Ishikawa (cell line): ENCODE measurements around the gene PAK5.

ENCODE experiments used
- CEBPB ChIP-seq: IDR thresholded peaks from 2 replicates; pipeline ENCODE4 v1.6.1; 2012
- CREB1 ChIP-seq: IDR thresholded peaks from 2 replicates; pipeline ENCODE4 v1.6.1; 2012; ENCODE audit warnings: low read depth
- EGR1 ChIP-seq: IDR thresholded peaks from 2 replicates; pipeline ENCODE4 v1.6.1; 2012
- EP300 ChIP-seq: IDR thresholded peaks from 2 replicates; pipeline ENCODE4 v1.6.1; 2012; ENCODE audit warnings: borderline replicate concordance
- FOXM1 ChIP-seq: IDR thresholded peaks from 2 replicates; pipeline ENCODE4 v1.6.1; 2012; ENCODE audit warnings: low read depth, borderline replicate concordance
- MAX ChIP-seq: IDR thresholded peaks from 2 replicates; pipeline ENCODE4 v1.6.1; 2012
- NFIC ChIP-seq: IDR thresholded peaks from 2 replicates; pipeline ENCODE4 v1.6.1; 2012
- RAD21 ChIP-seq: IDR thresholded peaks from 2 replicates; pipeline ENCODE4 v1.6.1; 2012; ENCODE audit warnings: low read depth
- REST ChIP-seq: IDR thresholded peaks from 2 replicates; pipeline ENCODE4 v1.6.1; 2012; ENCODE audit warnings: low read depth, mild to moderate bottlenecking
- TAF1 ChIP-seq: IDR thresholded peaks from 2 replicates; pipeline ENCODE4 v1.6.1; 2012; ENCODE audit warnings: low read depth, mild to moderate bottlenecking
- TCF12 ChIP-seq: IDR thresholded peaks from 2 replicates; pipeline ENCODE4 v1.6.1; 2012; ENCODE audit warnings: low read depth
- TEAD4 ChIP-seq: IDR thresholded peaks from 2 replicates; pipeline ENCODE4 v1.6.1; 2012
- USF1 ChIP-seq: IDR thresholded peaks from 2 replicates; pipeline ENCODE4 v1.6.1; 2012
- YY1 ChIP-seq: IDR thresholded peaks from 2 replicates; pipeline ENCODE4 v1.6.1; 2012; ENCODE audit warnings: low read depth
- ZBTB7A ChIP-seq: IDR thresholded peaks from 2 replicates; pipeline ENCODE4 v1.6.1; 2012; ENCODE audit warnings: low read depth

The PAK5 gene

GRCh38 chr20:9506964-9507369 is 331.9 kb downstream of the PAK5 start:
- no peak for TF ChIP-seq RAD21

- no peak for TF ChIP-seq TEAD4
- TF ChIP-seq RAD21 = no peak
- TF ChIP-seq TCF12 = no peak
- TF ChIP-seq CREB1 = no peak
- no peak for TF ChIP-seq ZBTB7A
- TF ChIP-seq YY1 = no peak
- no peak for TF ChIP-seq EP300
- no peak for TF ChIP-seq NFIC
- TF ChIP-seq USF1 = no peak
- TF ChIP-seq CEBPB = no peak
- TF ChIP-seq TAF1 = no peak
- no peak for TF ChIP-seq MAX
- TF ChIP-seq EGR1 = no peak
Observed at GRCh38 chr20:9506280-9506821, 332.5 kb downstream of the PAK5 start.

GRCh38 chr20:9503526-9504245 is 335.2 kb downstream of the PAK5 start:
- TF ChIP-seq MAX (no peak), RAD21 (peak; percentile 48; the same call in 1 of the 2 replicates)

GRCh38 chr20:9501473-9501872 is 337.4 kb downstream of the PAK5 start:
- no peak for TF ChIP-seq EP300
- no peak for TF ChIP-seq RAD21
- no peak for TF ChIP-seq MAX
- no peak for TF ChIP-seq USF1
- TF ChIP-seq TCF12 = no peak
- no peak for TF ChIP-seq ZBTB7A
- TF ChIP-seq TAF1 = no peak
- TF ChIP-seq FOXM1 = no peak
- TF ChIP-seq NFIC = no peak
- no peak for TF ChIP-seq TEAD4
- TF ChIP-seq REST = no peak
- no peak for TF ChIP-seq CREB1
- TF ChIP-seq YY1 = no peak

GRCh38 chr20:9500121-9500520 is 338.8 kb downstream of the PAK5 start:
- TF ChIP-seq USF1 = no peak
- no peak for TF ChIP-seq CREB1
- no peak for TF ChIP-seq EGR1
- no peak for TF ChIP-seq REST
- no peak for TF ChIP-seq CEBPB
- no peak for TF ChIP-seq ZBTB7A
- no peak for TF ChIP-seq FOXM1
- TF ChIP-seq YY1 = no peak
- TF ChIP-seq TCF12 = no peak
- no peak for TF ChIP-seq RAD21
- TF ChIP-seq TAF1 = no peak
- TF ChIP-seq TEAD4 = no peak
